ENCODE data around the gene MESP1.

MESP1 gene

DNA sequence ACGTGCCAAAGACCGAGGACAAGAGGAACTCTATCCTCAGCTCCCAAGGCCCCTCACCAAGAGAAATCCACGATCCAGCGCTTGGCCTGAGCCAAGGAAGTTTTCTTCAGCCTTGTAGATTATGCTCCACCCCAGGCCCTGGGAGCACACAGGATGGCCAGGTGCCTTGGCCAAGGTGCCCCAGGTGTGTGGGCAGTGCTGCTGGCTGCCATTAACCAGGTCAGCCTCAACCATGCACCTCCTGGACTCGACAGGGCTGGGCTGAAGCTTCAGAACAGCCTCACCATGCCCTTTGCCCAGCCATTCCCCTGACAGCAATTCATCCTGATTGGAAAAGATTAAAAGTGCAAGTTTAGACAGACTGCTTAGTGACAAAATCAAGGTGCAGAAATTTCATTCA, 10.9 kb upstream of the MESP1 start:
- Histone ChIP-seq H2AFZ (ENCODE audit: low read depth) (peak overlapping the region; percentile 38; the same call in 1 of the 2 replicates), H3K9ac (peak overlapping the region; percentile 60; the same call in 1 of the 2 replicates), H3K27me3 (ENCODE audit: insufficient read depth, low read depth) (no peaks in the 10 kb centered on the region), H3K27ac (peak overlapping the region; percentile 91), H3K79me2 (ENCODE audit: insufficient read depth, low read depth) (no peaks in the 10 kb centered on the region), H4K20me1 (ENCODE audit: insufficient read depth) (no peaks in the 10 kb centered on the region), H3K36me3 (ENCODE audit: insufficient read depth) (no peaks in the 10 kb centered on the region), H3K4me3 (IDR thresholded peaks at IDR 0.05; ENCODE audit: insufficient read depth, low read depth, low read length) (no peak overlapping the region), H3K4me2 (peak overlapping the region; percentile 100; the same call in 1 of the 2 replicates), H3K4me1 (ENCODE audit: low read depth, poor library complexity, severe bottlenecking) (peaks cover 67% of the 10 kb centered on the region)
- TF ChIP-seq, protein P1, sequence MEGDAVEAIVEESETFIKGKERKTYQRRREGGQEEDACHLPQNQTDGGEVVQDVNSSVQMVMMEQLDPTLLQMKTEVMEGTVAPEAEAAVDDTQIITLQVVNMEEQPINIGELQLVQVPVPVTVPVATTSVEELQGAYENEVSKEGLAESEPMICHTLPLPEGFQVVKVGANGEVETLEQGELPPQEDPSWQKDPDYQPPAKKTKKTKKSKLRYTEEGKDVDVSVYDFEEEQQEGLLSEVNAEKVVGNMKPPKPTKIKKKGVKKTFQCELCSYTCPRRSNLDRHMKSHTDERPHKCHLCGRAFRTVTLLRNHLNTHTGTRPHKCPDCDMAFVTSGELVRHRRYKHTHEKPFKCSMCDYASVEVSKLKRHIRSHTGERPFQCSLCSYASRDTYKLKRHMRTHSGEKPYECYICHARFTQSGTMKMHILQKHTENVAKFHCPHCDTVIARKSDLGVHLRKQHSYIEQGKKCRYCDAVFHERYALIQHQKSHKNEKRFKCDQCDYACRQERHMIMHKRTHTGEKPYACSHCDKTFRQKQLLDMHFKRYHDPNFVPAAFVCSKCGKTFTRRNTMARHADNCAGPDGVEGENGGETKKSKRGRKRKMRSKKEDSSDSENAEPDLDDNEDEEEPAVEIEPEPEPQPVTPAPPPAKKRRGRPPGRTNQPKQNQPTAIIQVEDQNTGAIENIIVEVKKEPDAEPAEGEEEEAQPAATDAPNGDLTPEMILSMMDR (conservative IDR thresholded peaks at IDR 0.05; ENCODE audit: low read depth, low read length), result no peak

DNA sequence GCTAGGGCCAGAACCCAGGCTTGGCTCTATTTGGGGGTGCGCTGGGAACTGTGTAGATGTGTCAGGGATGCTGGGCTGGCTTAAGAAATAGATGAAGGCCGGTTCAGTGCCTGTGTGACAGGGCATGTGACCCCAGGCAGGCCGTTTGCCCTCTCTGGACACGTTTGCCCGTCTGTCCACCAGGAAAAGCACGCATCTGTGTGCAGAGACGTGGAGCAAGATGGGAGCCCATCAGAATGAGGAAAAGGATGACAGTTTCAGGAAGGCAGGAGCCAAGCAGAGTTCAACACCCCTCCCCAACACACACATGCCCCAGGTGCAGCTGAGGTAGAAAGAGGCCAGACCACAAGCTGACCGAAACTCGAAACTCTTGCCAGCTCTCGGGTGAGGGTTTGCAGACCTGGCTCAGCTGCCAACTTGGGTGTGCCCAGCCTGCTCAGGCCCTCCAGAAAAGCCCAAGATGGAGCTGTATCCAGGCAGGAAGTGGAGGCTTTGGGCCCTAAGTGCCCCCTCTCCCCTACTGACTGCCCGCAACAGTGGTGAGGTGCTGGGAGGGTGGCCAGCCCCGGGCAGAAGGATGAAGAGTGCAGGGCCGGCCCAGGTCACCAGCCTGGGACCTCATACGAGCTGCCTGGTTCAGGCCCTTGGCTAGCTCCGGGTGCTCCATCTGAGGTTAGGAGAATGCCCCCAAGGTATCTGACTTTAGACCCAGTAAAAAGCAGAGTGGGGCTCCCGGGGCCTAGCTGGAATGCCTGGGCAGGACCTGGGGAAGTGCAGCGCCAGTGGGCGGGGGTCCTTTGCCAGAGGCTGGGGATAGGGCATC, 10.2 kb upstream of the MESP1 start:
- Histone ChIP-seq H3K27me3 (ENCODE audit: insufficient read depth, low read depth) (no peaks in the 10 kb centered on the region), H3K9ac (peak overlapping the region; percentile 60), H2AFZ (ENCODE audit: low read depth) (peak overlapping the region; percentile 80), H3K4me1 (ENCODE audit: low read depth, poor library complexity, severe bottlenecking) (peaks cover 69% of the 10 kb centered on the region), H3K4me2 (peak overlapping the region; percentile 100), H4K20me1 (ENCODE audit: insufficient read depth) (no peaks in the 10 kb centered on the region), H3K79me2 (ENCODE audit: insufficient read depth, low read depth) (no peaks in the 10 kb centered on the region), H3K36me3 (ENCODE audit: insufficient read depth) (no peaks in the 10 kb centered on the region), H3K4me3 (IDR thresholded peaks at IDR 0.05; ENCODE audit: insufficient read depth, low read depth, low read length) (no peak overlapping the region), H3K27ac (peak overlapping the region; percentile 91)
- TF ChIP-seq, protein P1 (conservative IDR thresholded peaks at IDR 0.05; ENCODE audit: low read depth, low read length), result peak; percentile 66

DNA sequence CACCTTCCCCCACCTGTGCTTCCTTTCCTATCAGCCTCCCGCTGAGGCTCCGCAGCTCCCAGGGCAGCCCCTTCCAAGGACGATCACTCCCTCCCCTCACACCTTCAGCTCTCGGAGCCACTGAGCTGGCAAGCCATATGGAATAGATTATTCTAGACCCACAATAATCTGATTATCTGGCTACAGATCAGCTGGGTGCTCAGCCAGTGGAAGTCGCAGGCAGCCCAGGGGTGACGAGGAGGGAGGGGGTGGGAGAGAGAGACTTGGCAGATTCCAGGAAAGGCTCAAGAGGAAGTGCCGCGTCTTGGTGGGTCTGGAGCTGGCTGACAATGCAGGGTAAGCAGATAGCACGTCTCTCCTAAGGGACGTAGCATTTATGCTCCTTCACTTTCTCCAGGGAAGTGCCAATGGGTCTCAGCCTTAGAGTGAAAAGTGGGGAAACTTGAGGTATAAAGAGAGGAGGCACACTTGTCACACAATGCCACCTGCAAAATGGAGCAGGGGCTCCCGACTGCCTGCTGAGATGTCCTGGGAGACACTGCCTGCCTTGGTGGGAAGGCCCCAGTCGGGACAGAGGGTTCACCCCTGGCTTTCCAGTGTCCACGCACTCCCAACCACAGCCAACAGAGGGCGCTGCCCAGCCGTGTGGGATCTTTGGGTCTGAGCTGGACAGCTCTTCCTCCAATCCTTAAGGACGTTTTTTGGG, 9.4 kb upstream of the MESP1 start:
- Histone ChIP-seq H3K9ac (peak overlapping the region; percentile 60; the same call in 1 of the 2 replicates), H3K27ac (peak overlapping the region; percentile 91), H3K4me1 (ENCODE audit: low read depth, poor library complexity, severe bottlenecking) (peaks cover 69% of the 10 kb centered on the region), H2AFZ (ENCODE audit: low read depth) (peak overlapping the region; percentile 80), H3K79me2 (ENCODE audit: insufficient read depth, low read depth) (no peaks in the 10 kb centered on the region), H3K4me3 (IDR thresholded peaks at IDR 0.05; ENCODE audit: insufficient read depth, low read depth, low read length) (no peak overlapping the region), H4K20me1 (ENCODE audit: insufficient read depth) (no peaks in the 10 kb centered on the region), H3K36me3 (ENCODE audit: insufficient read depth) (no peaks in the 10 kb centered on the region), H3K27me3 (ENCODE audit: insufficient read depth, low read depth) (no peaks in the 10 kb centered on the region), H3K4me2 (peak overlapping the region; percentile 100)
- TF ChIP-seq, protein P1 (conservative IDR thresholded peaks at IDR 0.05; ENCODE audit: low read depth, low read length), result peak; percentile 96

DNA sequence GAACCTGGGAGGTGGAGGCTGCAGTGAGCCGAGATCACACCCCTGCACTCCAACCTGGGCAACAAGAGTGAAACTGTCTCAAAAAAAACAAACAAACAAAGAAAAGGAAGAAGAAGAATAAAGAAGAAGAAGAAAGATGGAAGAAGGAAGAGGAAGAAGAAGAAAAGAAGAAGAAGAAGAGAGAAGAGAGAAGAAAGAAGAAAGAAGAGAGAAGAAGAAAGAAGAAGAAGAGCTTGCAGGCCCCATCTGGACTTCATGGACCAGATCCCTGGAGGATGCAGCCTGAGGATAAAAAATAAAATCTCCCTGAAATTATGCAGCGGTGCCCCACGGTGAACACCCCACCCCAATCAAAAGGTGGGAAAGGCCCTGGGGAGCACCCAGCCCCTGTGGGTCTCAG, 8.8 kb upstream of the MESP1 start:
- Histone ChIP-seq H3K4me2 (no peak overlapping the region; the same call in 1 of the 2 replicates), H3K4me1 (ENCODE audit: low read depth, poor library complexity, severe bottlenecking) (peaks cover 69% of the 10 kb centered on the region), H3K27ac (no peak overlapping the region), H3K9ac (no peak overlapping the region), H3K79me2 (ENCODE audit: insufficient read depth, low read depth) (no peaks in the 10 kb centered on the region), H3K27me3 (ENCODE audit: insufficient read depth, low read depth) (no peaks in the 10 kb centered on the region), H3K36me3 (ENCODE audit: insufficient read depth) (no peaks in the 10 kb centered on the region), H2AFZ (ENCODE audit: low read depth) (no peak overlapping the region), H4K20me1 (ENCODE audit: insufficient read depth) (no peaks in the 10 kb centered on the region), H3K4me3 (IDR thresholded peaks at IDR 0.05; ENCODE audit: insufficient read depth, low read depth, low read length) (no peak overlapping the region)
- TF ChIP-seq, protein P1 (conservative IDR thresholded peaks at IDR 0.05; ENCODE audit: low read depth, low read length), result no peak

Measured in KMS-11 (cell line).